ENCODE measurements around the gene ELOB.

GRCh38 chr16:2744711-2745110, 32.4 kb downstream of the ELOB start:
- TF ChIP-seq CTCF (IDR thresholded peaks at IDR 0.05 in 4 of 5, conservative IDR thresholded peaks at IDR 0.05 in 1 of 5), result no peak
- TF ChIP-seq POLR2A (IDR thresholded peaks at IDR 0.05), result no peak
